Uterus (tissue), 2 donors: ENCODE results near the gene ZNF480.

ENCODE experiments used
- POLR2A ChIP-seq, 2 donors: fragments of 450-650 bp; IDR thresholded peaks; one replicate each; pipeline ENCODE4 v1.6.1; 2016; ENCODE audit warnings: antibody characterized with exemption in 2 of 2, mild to moderate bottlenecking in 1 of 2, moderate library complexity in 1 of 2
- TF ChIP-seq, protein P1 (sequence below), 4 experiments: fragments of 200-600 bp in 2 of 4; fragments of 450-650 bp in 2 of 4; sonication (generic) in 2 of 4; IDR thresholded peaks; one replicate each; pipeline ENCODE4 v1.5.1; 2016 to 2019; ENCODE audit warnings: antibody characterized with exemption in 4 of 4, mild to moderate bottlenecking in 2 of 4, moderate library complexity in 1 of 4

DNA sequence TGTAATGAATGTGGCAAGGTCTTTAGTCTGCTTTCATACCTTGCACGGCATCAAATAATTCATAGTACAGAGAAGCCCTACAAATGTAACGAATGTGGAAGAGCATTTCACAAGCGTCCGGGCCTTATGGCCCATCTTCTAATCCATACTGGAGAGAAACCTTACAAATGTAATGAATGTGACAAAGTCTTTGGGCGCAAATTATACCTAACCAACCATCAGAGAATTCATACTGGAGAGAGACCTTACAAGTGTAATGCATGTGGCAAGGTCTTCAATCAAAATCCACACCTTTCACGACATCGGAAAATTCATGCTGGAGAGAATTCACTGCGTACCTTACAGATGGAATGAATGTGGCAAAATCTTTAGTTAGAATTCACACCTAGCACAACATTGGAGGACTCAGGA lies 69.5 kb downstream of the ZNF480 start:
- TF ChIP-seq, protein P1, sequence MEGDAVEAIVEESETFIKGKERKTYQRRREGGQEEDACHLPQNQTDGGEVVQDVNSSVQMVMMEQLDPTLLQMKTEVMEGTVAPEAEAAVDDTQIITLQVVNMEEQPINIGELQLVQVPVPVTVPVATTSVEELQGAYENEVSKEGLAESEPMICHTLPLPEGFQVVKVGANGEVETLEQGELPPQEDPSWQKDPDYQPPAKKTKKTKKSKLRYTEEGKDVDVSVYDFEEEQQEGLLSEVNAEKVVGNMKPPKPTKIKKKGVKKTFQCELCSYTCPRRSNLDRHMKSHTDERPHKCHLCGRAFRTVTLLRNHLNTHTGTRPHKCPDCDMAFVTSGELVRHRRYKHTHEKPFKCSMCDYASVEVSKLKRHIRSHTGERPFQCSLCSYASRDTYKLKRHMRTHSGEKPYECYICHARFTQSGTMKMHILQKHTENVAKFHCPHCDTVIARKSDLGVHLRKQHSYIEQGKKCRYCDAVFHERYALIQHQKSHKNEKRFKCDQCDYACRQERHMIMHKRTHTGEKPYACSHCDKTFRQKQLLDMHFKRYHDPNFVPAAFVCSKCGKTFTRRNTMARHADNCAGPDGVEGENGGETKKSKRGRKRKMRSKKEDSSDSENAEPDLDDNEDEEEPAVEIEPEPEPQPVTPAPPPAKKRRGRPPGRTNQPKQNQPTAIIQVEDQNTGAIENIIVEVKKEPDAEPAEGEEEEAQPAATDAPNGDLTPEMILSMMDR (IDR thresholded peaks at IDR 0.05): no peak
- TF ChIP-seq POLR2A (IDR thresholded peaks at IDR 0.05): no peak
